ENCODE data around the gene TMEM38B. TPM values are rescaled to one million over a fixed set of nuclear protein-coding genes. Genes with fewer than 3 reads are reported as not detected.
A peak's percentile ranks its signal among the peaks of the same experiment; 100 is the strongest.
"Not testable (repeated sequence)": the region's sequence is repeated elsewhere in the genome, so short reads cannot be mapped to it uniquely, and the experiment has no call there.

Gene TMEM38B
- total RNA-seq, 1 experiment from 2014 or later, result 7.9 TPM

DNA sequence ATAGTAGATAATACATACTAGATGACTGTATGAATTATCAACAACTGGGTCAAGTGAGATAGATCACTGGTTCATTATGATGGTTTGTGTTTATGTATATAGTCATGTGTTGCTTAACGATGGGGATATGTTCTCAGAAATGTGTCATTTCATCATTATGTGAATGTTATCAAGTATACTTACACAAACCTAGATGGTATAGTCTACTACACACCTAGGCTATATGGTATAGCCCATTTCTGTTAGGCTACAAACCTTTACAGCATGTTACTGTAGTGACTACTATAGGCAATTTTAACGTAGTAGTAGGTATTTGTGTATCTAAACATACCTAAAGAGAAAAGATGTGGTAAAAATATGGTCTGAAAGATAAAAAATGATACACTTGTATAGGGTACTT is 31.0 kb downstream of the TMEM38B start:
- Histone ChIP-seq H3K4me3 (ENCODE audit: insufficient read depth, low read depth, low read length) (no peak overlapping the region), H3K27me3 (ENCODE audit: control insufficient read depth, insufficient read depth, low read length) (no peaks in the 10 kb centered on the region), H3K36me3 (replicated peaks; ENCODE audit: control insufficient read depth, insufficient read depth, low read length) (no peaks in the 10 kb centered on the region)
- no peak for DNase-seq

- DNase-seq; H3K27me3 ChIP-seq (ENCODE audit: control insufficient read depth, insufficient read depth, low read length); H3K4me3 ChIP-seq (ENCODE audit: insufficient read depth, low read depth, low read length); H3K36me3 ChIP-seq (replicated peaks; ENCODE audit: control insufficient read depth, insufficient read depth, low read length): not testable (repeated sequence)
Measured at GRCh38 chr9:105728230-105728629, 33.9 kb downstream of the TMEM38B start.

GRCh38 chr9:105731420-105731819 is 37.1 kb downstream of the TMEM38B start:
- not testable (repeated sequence) for H3K4me3 ChIP-seq (ENCODE audit: insufficient read depth, low read depth, low read length); DNase-seq; H3K36me3 ChIP-seq (replicated peaks; ENCODE audit: control insufficient read depth, insufficient read depth, low read length); H3K27me3 ChIP-seq (ENCODE audit: control insufficient read depth, insufficient read depth, low read length)

GRCh38 chr9:105735366-105735765 is 41.0 kb downstream of the TMEM38B start:
- no peak for DNase-seq
- Histone ChIP-seq H3K4me3 (ENCODE audit: insufficient read depth, low read depth, low read length) (no peak overlapping the region), H3K27me3 (ENCODE audit: control insufficient read depth, insufficient read depth, low read length) (no peaks in the 10 kb centered on the region), H3K36me3 (replicated peaks; ENCODE audit: control insufficient read depth, insufficient read depth, low read length) (no peaks in the 10 kb centered on the region; the same call in 1 of the 2 replicates)

- Histone ChIP-seq H3K36me3 (replicated peaks; ENCODE audit: control insufficient read depth, insufficient read depth, low read length) (no peaks in the 10 kb centered on the region; the same call in 1 of the 2 replicates), H3K27me3 (ENCODE audit: control insufficient read depth, insufficient read depth, low read length) (no peaks in the 10 kb centered on the region), H3K4me3 (ENCODE audit: insufficient read depth, low read depth, low read length) (no peak overlapping the region)
- no peak for DNase-seq
Measured at GRCh38 chr9:105737205-105737604, 42.9 kb downstream of the TMEM38B start.

GRCh38 chr9:105742088-105742487 is 47.7 kb downstream of the TMEM38B start:
- Histone ChIP-seq H3K4me3 (ENCODE audit: insufficient read depth, low read depth, low read length) (no peak overlapping the region), H3K27me3 (ENCODE audit: control insufficient read depth, insufficient read depth, low read length) (no peaks in the 10 kb centered on the region), H3K36me3 (replicated peaks; ENCODE audit: control insufficient read depth, insufficient read depth, low read length) (no peaks in the 10 kb centered on the region; the same call in 1 of the 2 replicates)
- DNase-seq, result no peak

- H3K4me3 ChIP-seq (ENCODE audit: insufficient read depth, low read depth, low read length); DNase-seq; H3K27me3 ChIP-seq (ENCODE audit: control insufficient read depth, insufficient read depth, low read length); H3K36me3 ChIP-seq (replicated peaks; ENCODE audit: control insufficient read depth, insufficient read depth, low read length): not testable (repeated sequence)
Measured at GRCh38 chr9:105747325-105747724, 53.0 kb downstream of the TMEM38B start.

DNA sequence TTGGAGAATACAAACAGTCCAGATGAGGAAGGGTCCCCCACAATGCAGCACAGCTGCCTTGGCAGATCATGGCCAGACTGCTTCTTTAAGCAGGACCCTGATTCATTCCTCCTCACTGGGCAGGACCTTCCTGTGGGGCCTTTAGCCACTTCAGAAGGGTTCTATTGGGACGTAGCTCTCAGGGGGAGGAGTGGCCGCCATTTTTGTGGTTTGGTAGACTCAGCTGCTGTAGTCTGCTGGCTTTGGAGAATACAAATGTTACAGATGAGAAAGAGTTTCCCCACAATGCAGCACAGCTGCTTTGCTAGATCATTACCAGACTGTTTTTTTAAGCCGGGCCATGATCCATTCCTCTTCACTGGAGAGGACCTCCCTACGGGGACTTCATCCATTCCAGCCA is 57.4 kb downstream of the TMEM38B start:
- H3K27me3 ChIP-seq (ENCODE audit: control insufficient read depth, insufficient read depth, low read length), result no peaks in the 10 kb centered on the region
- no peak overlapping the region for H3K4me3 ChIP-seq (ENCODE audit: insufficient read depth, low read depth, low read length)
- no peak for DNase-seq
- no peaks in the 10 kb centered on the region for H3K36me3 ChIP-seq (replicated peaks; ENCODE audit: control insufficient read depth, insufficient read depth, low read length)

DNA sequence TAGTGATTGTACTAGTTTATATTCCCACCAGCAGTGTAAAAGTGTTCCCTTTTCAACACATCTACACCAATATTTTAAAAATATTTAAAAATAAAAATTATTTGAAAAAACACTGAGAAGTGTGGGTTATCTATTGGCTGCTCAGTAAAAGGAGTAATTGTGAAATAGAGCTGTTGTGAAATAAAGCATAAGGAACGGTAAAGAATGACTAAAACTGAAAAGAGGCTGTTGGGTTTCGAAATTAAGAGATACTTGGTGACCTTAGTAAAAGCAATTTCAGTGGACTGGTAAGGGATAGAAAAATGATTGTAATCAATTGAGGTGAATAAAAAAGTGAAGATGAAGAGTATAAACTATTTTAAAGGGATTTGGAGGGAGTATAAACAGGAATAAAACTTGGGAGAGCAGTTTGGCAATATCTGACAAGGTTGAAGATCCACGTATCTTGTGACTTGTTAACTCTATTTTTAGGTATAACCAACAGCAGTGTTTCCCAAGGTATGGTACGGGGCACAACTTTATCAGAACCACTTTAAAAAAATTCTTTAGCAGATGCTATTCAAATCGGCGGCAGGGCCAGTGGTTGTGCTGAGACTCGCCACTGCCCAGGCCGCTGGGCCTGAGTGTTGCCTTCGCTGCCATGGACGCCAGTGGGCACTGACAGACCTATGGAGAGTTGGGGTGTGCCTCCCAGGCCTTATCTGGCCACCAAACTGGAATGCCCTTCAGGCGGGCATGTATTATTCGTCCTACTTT is 63.3 kb downstream of the TMEM38B start:
- Histone ChIP-seq H3K27me3 (ENCODE audit: control insufficient read depth, insufficient read depth, low read length) (no peaks in the 10 kb centered on the region), H3K4me3 (ENCODE audit: insufficient read depth, low read depth, low read length) (no peak overlapping the region), H3K36me3 (replicated peaks; ENCODE audit: control insufficient read depth, insufficient read depth, low read length) (no peaks in the 10 kb centered on the region)
- no peak for DNase-seq

DNA sequence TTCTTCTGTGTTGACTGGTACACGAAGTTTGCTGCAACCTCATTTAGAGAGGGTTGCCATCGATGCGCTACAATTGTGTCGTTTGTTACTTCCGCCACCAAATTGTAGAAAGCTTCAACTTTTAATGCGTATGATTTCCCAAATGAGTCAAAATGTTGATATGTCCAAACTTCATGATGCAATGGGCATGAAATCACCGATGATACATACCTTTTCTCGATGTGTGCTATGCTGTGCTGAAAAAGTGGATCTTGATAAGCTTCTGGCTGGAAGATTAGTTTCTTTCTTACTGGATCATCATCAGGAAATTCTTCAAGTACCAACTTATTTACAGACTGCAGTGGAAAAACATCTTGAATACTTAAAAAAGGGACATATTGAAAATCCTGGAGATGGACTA is 65.7 kb downstream of the TMEM38B start:
- no peak for DNase-seq
- Histone ChIP-seq H3K36me3 (replicated peaks; ENCODE audit: control insufficient read depth, insufficient read depth, low read length) (no peaks in the 10 kb centered on the region), H3K4me3 (ENCODE audit: insufficient read depth, low read depth, low read length) (no peak overlapping the region), H3K27me3 (ENCODE audit: control insufficient read depth, insufficient read depth, low read length) (no peaks in the 10 kb centered on the region)

DNA sequence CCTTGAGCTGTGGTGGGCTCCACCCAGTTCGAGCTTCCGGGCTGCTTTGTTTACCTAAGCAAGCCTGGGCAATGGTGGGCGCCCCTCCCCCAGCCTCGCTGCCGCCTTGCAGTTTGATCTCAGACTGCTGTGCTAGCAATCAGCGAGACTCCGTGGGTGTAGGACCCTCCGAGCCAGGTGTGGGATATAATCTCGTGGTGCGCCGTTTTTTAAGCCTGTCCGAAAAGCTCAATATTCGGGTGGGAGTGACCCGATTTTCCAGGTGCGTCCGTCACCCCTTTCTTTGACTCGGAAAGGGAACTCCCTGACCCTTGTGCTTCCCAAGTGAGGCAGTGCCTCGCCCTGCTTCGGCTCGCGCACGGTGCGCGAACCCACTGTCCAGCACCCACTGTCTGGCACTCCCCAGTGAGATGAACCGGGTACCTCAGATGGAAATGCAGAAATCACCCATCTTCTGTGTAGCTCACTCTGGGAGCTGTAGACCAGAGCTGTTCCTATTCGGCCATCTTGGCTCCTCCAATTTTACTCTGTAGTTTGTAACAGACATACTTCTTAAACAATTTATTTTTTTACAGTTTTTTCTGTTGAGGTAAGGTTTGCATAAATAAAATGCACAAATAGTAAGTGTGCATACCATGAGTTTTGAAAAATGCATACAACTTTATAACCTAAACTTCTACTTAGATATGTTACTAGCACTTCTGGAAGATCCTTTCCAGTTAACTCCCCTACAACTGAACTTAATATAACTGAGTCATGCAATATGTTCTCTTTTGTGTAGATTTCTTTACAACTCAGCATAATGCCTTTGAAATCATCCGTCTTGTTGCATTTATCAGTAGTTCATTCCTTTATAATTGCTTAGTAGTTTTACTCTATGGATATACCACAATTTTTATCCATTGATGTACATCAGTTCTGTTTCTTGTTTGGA is 88.5 kb downstream of the TMEM38B start:
- not testable (repeated sequence) for DNase-seq; H3K36me3 ChIP-seq (replicated peaks; ENCODE audit: control insufficient read depth, insufficient read depth, low read length); H3K27me3 ChIP-seq (ENCODE audit: control insufficient read depth, insufficient read depth, low read length)
- peak overlapping the region; percentile 30 for H3K4me3 ChIP-seq (ENCODE audit: insufficient read depth, low read depth, low read length)

- not testable (repeated sequence) for DNase-seq; H3K27me3 ChIP-seq (ENCODE audit: control insufficient read depth, insufficient read depth, low read length); H3K36me3 ChIP-seq (replicated peaks; ENCODE audit: control insufficient read depth, insufficient read depth, low read length); H3K4me3 ChIP-seq (ENCODE audit: insufficient read depth, low read depth, low read length)
Measured at GRCh38 chr9:105783495-105783872, 89.1 kb downstream of the TMEM38B start.

DNA sequence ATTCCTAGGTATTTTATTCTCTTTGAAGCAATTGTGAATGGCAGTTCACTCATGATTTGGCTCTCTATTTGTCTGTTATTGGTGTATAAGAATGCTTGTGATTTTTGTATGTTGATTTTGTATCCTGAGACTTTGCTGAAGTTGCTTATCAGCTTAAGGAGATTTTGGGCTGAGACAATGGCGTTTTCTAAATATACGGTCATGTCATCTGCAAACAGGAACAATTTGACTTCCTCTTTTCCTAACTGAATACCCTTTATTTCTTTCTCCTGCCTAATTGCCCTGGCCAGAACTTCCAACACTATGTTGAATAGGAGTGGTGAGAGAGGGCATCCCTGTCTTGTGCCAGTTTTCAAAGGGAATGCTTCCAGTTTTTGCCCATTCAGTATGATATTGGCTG is 92.5 kb downstream of the TMEM38B start:
- not testable (repeated sequence) for DNase-seq; H3K36me3 ChIP-seq (replicated peaks; ENCODE audit: control insufficient read depth, insufficient read depth, low read length); H3K4me3 ChIP-seq (ENCODE audit: insufficient read depth, low read depth, low read length); H3K27me3 ChIP-seq (ENCODE audit: control insufficient read depth, insufficient read depth, low read length)

DNA sequence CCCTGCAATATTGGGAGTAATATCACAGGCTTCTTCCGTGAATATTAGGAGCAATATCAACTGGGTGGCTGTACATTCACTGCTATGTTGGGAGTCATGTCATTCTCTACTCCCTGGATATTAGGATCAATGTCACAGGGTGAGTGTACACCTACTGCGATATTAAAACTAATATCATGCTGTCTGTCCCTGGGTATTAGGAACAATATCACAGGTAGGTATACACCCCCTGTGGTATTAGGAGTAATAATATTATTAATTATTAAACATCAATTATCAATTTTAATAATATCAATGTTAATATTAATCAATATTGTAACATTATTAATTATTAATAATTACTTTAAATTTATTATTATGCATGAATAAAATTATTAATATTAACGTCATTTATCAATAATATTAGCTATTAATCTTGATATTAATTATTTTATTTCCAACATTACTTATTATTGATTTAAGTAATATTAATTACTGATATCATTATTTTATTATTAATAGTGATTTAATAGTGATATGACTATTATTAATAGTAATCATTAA is 121.9 kb downstream of the TMEM38B start:
- no peak overlapping the region for H3K4me3 ChIP-seq (ENCODE audit: insufficient read depth, low read depth, low read length)
- no peak for DNase-seq
- H3K27me3 ChIP-seq (ENCODE audit: control insufficient read depth, insufficient read depth, low read length), result no peaks in the 10 kb centered on the region
- H3K36me3 ChIP-seq (replicated peaks; ENCODE audit: control insufficient read depth, insufficient read depth, low read length), result no peaks in the 10 kb centered on the region

DNA sequence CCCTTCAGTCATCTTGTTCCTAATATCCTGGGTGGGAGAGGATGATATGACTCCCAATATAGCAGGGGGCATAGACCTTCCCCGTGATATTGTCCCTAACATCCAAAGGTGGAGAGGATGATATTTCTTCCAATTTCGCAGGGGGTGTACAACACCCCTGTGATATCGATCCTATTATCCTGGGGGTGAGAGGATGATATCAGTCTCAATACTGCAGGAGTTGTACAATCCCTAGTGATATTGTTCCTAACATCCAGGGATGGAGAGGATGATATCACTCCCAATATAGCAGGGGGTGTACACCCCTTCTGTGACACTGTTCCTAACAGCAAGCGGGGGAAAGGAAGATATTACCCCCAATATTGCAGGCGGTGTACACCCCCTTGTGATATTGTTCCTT is 122.6 kb downstream of the TMEM38B start:
- H3K4me3 ChIP-seq (ENCODE audit: insufficient read depth, low read depth, low read length), result no peak overlapping the region
- no peaks in the 10 kb centered on the region for H3K27me3 ChIP-seq (ENCODE audit: control insufficient read depth, insufficient read depth, low read length)
- no peaks in the 10 kb centered on the region for H3K36me3 ChIP-seq (replicated peaks; ENCODE audit: control insufficient read depth, insufficient read depth, low read length)
- DNase-seq, result no peak
